SKM-1 treated with dmso at 0.1 percent for 144 hours (cell line): ENCODE measurements around the gene SMAD3.

Source experiments
- DNase-seq: peaks from one replicate; lab custom pipeline; 2025; ENCODE audit not compliant: unreplicated experiment; lab: John Stamatoyannopoulos, UW

SMAD3 gene

DNA sequence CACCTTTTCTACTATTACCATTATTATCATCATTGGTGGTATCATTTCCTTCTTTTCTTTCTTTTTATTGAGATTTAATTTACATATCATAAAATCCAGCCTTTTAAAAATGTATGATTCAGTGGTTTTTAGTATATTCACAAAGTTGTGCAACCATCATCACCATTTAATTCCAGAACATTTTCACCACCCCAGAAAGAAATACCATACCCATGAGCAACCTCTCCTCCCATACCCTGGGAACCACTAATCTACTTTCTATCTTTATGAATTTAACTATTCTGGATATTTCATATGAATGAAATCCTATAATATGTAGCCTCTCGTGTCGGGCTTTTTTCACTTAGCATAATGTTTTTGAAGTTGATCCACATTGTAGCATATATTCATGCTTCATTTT, 159.9 kb downstream of the SMAD3 start:
- DNase-seq, result no peak

DNA sequence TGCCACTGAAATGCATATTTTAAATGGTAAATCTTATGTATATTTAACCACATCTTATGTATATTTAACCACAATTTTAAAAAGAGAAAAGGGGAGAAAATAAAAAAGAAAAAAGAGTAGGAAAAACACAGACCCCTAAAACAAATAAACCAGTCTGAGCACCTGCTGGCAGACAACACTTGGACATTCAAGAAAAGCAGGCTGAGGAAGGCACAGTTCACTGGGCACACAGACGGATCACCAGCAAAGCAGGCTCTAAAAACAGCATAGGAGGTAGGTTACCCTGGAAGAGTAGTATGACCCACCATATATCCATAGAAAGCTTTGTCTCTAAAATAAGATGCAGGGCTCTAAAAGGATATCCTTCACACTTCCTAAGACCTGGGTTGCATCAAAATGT, 162.0 kb downstream of the SMAD3 start:
- DNase-seq, result no peak

DNA sequence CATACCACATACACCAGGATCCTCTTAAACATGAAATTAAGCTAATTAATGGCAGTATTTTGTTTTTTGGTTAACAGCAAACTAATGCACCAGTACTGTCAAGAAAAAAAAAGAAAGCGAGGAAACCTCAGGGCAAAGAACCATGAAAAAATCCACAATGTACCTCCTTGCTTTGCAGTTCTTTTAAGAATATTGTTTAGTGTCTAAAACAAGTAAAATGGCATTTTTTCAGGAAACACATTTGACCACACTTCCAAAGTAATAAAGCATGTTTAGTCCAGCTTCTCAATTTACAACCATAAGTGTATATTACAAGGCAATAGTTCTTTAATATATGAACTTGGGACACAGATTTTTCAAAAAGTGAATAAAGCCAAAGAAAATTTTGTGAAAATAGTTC, 162.4 kb downstream of the SMAD3 start:
- no peak for DNase-seq

DNA sequence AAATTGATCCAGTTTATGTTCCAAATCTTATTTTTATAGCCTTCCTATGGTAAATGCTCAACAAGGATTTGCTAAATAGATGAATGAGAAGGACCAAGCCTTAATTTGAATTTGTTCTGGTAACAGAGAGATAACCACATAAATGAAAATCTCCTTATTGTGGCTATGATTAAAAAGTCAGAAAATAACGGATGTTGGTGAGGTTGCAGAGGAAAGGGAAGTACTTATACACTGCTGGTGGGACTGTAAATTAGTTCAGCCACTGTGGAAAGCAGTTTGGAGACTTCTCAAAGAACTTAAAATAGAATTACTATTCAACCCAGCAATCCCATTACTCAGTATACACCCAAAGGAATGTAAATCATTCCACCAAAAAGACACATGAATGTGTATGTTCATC, 162.9 kb downstream of the SMAD3 start:
- DNase-seq, result no peak

DNA sequence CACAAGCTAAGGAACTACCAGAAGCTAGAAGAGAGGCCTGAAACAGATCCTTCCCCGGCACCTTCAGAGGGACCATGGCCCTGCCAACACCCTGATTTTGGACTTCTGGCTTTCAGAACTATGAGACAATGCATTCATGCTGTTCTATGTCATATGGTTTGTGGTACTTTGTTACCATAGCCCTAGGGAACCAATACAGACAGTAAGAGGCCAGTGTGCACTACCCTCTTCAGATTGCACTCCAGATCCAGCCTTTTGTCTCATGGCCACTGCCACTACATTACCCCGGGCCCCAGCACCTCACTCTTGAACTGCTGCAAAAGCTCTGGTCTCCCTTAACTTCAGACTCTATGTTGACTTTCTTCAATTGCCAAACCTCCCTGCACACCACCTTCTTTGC, 165.1 kb downstream of the SMAD3 start:
- no peak for DNase-seq

DNA sequence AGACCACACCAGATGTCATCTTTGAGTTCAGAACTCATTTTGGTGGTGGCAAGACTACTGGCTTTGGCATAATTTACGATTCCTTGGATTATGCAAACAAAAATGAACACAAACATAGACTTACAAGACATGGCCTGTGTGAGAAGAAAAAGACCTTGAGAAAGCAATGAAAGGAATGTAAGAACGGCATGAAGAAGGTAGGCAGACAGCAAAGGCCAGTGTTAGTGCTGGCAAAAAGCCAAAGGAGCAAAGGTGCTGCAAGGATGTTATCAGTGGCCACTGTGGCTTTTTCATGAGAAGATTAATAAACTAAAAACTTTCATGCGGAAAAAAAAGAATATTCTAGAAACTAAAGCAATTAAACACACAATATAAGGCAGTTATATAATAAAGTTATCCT, 167.2 kb downstream of the SMAD3 start:
- DNase-seq, result no peak

DNA sequence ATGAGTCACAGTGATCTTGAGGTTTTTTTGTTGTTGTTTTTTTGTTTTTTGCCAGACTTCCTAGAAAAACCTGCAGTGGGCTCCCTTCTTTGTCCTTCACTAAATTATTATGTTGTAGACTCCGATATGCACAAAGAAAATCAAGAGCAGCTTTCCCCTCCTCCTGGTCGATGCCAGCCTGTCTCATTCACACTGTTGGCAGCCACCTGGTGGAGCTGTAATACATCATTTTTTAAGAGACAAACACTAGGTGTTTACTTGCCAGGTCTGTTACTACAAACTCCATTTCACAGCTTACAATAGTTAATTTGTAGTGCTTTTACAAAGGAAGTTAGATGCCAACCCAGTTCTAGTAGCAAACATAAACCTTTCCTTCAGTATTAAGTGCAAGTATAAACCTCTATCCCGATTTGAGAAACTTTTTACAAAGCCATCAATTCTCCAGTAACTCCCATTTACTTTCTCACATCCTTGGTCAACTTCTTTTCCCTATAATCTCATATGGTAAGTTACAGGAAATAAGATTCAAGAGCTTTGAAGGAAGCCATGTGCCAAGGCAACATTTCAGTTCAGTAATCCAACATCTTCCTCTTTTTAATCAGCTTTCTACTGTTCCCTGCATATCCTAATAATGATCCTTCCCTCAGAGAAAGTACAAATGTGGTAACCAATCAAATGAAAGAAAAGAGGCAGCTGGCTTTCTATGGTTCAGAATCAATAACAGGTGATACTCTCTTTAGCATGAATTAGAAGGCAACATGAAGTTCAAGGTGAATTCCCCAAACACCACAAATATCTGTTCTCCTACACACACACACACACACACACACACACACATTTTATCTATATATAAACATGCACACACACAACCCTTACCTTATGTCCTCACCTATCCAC, 175.1 kb downstream of the SMAD3 start:
- peak; percentile 8 for DNase-seq

DNA sequence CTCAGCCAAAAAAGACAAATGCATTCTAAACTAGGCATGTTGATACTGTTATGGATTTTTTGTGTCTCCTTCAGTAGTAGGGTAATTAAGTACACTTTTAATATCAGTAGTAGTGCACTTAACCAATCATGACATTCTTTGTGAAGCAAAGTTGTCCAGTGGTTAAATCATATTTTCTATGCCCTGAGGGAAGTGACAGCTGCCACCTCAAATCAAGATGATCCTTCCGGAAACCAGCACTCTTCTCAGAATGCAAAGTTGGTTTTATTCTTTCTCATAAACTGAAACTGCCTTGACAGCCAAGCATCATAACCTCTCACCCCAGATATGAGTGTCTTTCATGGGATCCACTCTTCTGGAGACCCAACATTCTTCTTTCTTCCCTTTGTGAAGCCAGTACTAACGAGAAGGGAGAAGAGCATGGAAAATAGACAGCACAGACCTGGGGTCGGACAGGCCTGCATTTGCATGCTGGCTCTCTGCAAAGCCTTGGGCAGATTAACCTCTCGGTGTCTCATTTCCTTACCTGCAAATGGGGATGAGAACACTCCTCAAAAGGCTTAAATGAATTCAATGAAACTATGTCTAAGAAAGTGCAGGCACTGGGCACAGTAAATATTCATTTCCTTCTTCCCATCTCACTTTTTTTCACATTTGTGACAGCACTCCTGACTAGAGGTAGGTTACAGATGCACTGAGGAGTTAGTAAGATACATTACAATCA, 175.9 kb downstream of the SMAD3 start:
- no peak for DNase-seq

DNA sequence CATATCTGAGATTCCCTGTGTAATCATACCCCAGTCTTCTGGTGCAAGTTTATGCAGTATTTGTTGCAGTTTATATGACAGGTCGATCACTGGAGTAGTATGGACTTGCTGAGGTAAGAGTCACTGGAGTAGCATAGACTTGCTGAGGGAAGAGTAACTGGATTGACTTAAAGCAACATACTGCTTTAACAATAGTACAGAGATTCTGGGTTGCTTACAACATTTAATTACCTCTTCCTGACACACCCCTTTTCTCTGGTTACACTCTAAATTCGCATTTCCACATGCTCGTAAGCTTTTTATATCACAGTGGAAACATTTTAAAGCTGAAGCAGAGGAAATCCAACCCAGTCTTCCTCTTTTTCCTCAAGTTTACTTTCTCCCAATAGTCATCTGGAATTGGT, 177.3 kb downstream of the SMAD3 start:
- DNase-seq, result peak; percentile 51
